ENCODE results near the gene GNAQ.
"Not testable (repeated sequence)": the region's sequence is repeated elsewhere in the genome, so short reads cannot be mapped to it uniquely, and the experiment has no call there.

Gene GNAQ

GRCh38 chr9:77871483-77871882 is 160.1 kb downstream of the GNAQ start:
- no peak overlapping the region for H3K4me3 ChIP-seq (ENCODE audit: low read length)
- no peak for DNase-seq (ENCODE audit: low read depth, low spot score)

- no peak for DNase-seq (ENCODE audit: low read depth, low spot score)
- no peak overlapping the region for H3K4me3 ChIP-seq (ENCODE audit: low read length)
Measured at GRCh38 chr9:77866878-77867277, 164.7 kb downstream of the GNAQ start.

- DNase-seq (ENCODE audit: low read depth, low spot score), result no peak
- H3K4me3 ChIP-seq (ENCODE audit: low read length), result no peak overlapping the region
Measured at GRCh38 chr9:77865385-77866047, 166.1 kb downstream of the GNAQ start.

GRCh38 chr9:77864211-77864889 is 167.3 kb downstream of the GNAQ start:
- no peak for DNase-seq (ENCODE audit: low read depth, low spot score)

GRCh38 chr9:77863638-77864037 is 168.0 kb downstream of the GNAQ start:
- DNase-seq (ENCODE audit: low read depth, low spot score); H3K4me3 ChIP-seq (ENCODE audit: low read length): not testable (repeated sequence)

More at GRCh38 chr9:77864211-77864889, 167.3 kb downstream of the GNAQ start:
- H3K4me3 ChIP-seq (ENCODE audit: low read length), result no peak overlapping the region

- H3K4me3 ChIP-seq (ENCODE audit: low read length); DNase-seq (ENCODE audit: low read depth, low spot score): not testable (repeated sequence)
Measured at GRCh38 chr9:77860953-77861352, 170.7 kb downstream of the GNAQ start.

GRCh38 chr9:77857513-77858259 is 173.9 kb downstream of the GNAQ start:
- DNase-seq (ENCODE audit: low read depth, low spot score), result no peak
- no peak overlapping the region for H3K4me3 ChIP-seq (ENCODE audit: low read length)

- H3K4me3 ChIP-seq (ENCODE audit: low read length), result no peak overlapping the region
- no peak for DNase-seq (ENCODE audit: low read depth, low spot score)
Measured at GRCh38 chr9:77856615-77857014, 175.0 kb downstream of the GNAQ start.

- DNase-seq (ENCODE audit: low read depth, low spot score), result no peak
- H3K4me3 ChIP-seq (ENCODE audit: low read length), result no peak overlapping the region
Measured at GRCh38 chr9:77854916-77855311, 176.7 kb downstream of the GNAQ start.

- no peak for DNase-seq (ENCODE audit: low read depth, low spot score)
- H3K4me3 ChIP-seq (ENCODE audit: low read length), result no peak overlapping the region
Measured at GRCh38 chr9:77854258-77854915, 177.2 kb downstream of the GNAQ start.

- H3K4me3 ChIP-seq (ENCODE audit: low read length), result no peak overlapping the region
- no peak for DNase-seq (ENCODE audit: low read depth, low spot score)
Measured at GRCh38 chr9:77853716-77854115, 177.9 kb downstream of the GNAQ start.

GRCh38 chr9:77851882-77852595 is 179.6 kb downstream of the GNAQ start:
- no peak overlapping the region for H3K4me3 ChIP-seq (ENCODE audit: low read length)
- DNase-seq (ENCODE audit: low read depth, low spot score), result no peak

- H3K4me3 ChIP-seq (ENCODE audit: low read length), result no peak overlapping the region
- no peak for DNase-seq (ENCODE audit: low read depth, low spot score)
Measured at GRCh38 chr9:77848897-77849296, 182.7 kb downstream of the GNAQ start.

GRCh38 chr9:77848404-77848803 is 183.2 kb downstream of the GNAQ start:
- no peak overlapping the region for H3K4me3 ChIP-seq (ENCODE audit: low read length)
- no peak for DNase-seq (ENCODE audit: low read depth, low spot score)

- DNase-seq (ENCODE audit: low read depth, low spot score), result no peak
- H3K4me3 ChIP-seq (ENCODE audit: low read length), result no peak overlapping the region
Measured at GRCh38 chr9:77847626-77848025, 184.0 kb downstream of the GNAQ start.

- DNase-seq (ENCODE audit: low read depth, low spot score), result no peak
- H3K4me3 ChIP-seq (ENCODE audit: low read length), result no peak overlapping the region
Measured at GRCh38 chr9:77847059-77847499, 184.5 kb downstream of the GNAQ start.

GRCh38 chr9:77844415-77844814 is 187.2 kb downstream of the GNAQ start:
- no peak overlapping the region for H3K4me3 ChIP-seq (ENCODE audit: low read length)
- DNase-seq (ENCODE audit: low read depth, low spot score), result no peak

GRCh38 chr9:77843871-77844155 is 187.8 kb downstream of the GNAQ start:
- no peak for DNase-seq (ENCODE audit: low read depth, low spot score)
- no peak overlapping the region for H3K4me3 ChIP-seq (ENCODE audit: low read length)

Measured in Jurkat, Clone E6-1 (cell line).